ENCODE measurements around the gene DCC. TPM values are rescaled to one million over a fixed set of nuclear protein-coding genes. Genes with fewer than 3 reads are reported as not detected.

DCC gene
- total and polyA plus RNA-seq, 2 donors from 2014 or later, result 3.9 TPM; not detected in 1

DNA sequence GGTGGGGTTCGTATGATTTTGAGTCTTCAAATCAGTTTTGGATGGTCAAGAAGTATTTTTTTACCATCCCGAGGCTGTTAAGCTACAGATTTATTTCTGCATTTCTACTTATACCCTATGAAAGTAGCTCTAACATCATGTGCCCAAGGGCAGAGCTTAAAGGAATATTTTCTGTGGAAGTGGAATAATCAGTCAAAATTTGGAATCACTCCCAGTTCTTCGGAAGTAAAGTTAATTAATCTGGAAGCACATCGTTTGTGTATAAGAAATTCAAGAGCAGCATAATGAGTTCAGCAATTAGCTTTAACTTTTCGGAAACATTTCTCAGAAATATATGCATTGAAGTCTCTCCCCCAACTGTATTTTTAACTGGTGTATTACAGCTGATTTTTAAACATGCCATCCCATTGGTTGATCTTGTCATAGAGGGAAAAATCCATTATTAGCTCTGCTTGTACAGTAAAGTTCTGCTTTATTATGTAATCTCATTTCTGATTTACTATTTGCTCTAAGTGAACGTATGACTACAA, 510.1 kb downstream of the DCC start:
- FAIRE-seq, result no peak
- DNase-seq, result no peak
- no peaks in the 10 kb centered on the region for H3K27me3 ChIP-seq (ENCODE audit: control insufficient read depth, insufficient read depth, low read length)
- intact Hi-C loops (cut with DNase I), result no loop called here
- no peaks in the 10 kb centered on the region for H3K36me3 ChIP-seq (ENCODE audit: control insufficient read depth in 2 of 3, insufficient read depth in 3 of 3, low read length in 3 of 3)
- no peak overlapping the region for H3K9ac ChIP-seq (ENCODE audit: low read length in 3 of 3)
- no peak overlapping the region for H3K27ac ChIP-seq (ENCODE audit: low read depth in 2 of 2, low read length in 2 of 2)
- H3K4me3 ChIP-seq (ENCODE audit: low read length in 3 of 3), result no peak overlapping the region
- TF ChIP-seq, protein P1, sequence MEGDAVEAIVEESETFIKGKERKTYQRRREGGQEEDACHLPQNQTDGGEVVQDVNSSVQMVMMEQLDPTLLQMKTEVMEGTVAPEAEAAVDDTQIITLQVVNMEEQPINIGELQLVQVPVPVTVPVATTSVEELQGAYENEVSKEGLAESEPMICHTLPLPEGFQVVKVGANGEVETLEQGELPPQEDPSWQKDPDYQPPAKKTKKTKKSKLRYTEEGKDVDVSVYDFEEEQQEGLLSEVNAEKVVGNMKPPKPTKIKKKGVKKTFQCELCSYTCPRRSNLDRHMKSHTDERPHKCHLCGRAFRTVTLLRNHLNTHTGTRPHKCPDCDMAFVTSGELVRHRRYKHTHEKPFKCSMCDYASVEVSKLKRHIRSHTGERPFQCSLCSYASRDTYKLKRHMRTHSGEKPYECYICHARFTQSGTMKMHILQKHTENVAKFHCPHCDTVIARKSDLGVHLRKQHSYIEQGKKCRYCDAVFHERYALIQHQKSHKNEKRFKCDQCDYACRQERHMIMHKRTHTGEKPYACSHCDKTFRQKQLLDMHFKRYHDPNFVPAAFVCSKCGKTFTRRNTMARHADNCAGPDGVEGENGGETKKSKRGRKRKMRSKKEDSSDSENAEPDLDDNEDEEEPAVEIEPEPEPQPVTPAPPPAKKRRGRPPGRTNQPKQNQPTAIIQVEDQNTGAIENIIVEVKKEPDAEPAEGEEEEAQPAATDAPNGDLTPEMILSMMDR (IDR thresholded peaks at IDR 0.05; ENCODE audit: borderline replicate concordance, extremely low read depth, insufficient read depth), result no peak
- no peaks in the 10 kb centered on the region for H3K9me3 ChIP-seq (ENCODE audit: control insufficient read depth in 2 of 3, insufficient read depth in 1 of 3, low read length in 3 of 3)
- H3K4me1 ChIP-seq (ENCODE audit: control insufficient read depth in 2 of 3, insufficient read depth in 2 of 3, low read depth in 1 of 3, low read length in 3 of 3), result no peaks in the 10 kb centered on the region

DNA sequence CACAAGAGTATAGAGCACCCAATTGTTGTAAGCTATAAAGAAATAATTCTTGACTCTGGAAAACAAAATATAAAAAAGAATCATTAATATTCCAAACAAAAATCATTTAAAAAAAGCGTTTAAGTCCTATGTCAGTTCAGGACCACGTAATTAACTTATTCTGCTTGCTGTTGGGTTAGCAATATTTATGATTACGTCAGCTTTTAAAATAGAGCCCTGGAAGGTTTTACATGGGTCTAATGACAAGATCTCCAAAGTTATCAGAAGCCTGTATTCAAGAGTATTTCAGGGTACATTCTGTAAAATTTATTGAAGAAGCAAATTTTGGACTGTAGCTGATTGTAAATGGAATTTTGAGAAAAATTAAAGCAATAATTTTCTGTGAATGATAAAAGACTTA, 521.6 kb downstream of the DCC start:
- no peak for FAIRE-seq
- no peak overlapping the region for H3K27ac ChIP-seq (ENCODE audit: low read depth in 2 of 2, low read length in 2 of 2)
- no peak for DNase-seq
- intact Hi-C loops (cut with DNase I), result no loop called here
- H3K9me3 ChIP-seq (ENCODE audit: control insufficient read depth in 2 of 3, insufficient read depth in 1 of 3, low read length in 3 of 3), result no peaks in the 10 kb centered on the region
- H3K9ac ChIP-seq (ENCODE audit: low read length in 3 of 3), result no peak overlapping the region
- no peak overlapping the region for H3K4me3 ChIP-seq (ENCODE audit: low read length in 3 of 3)
- TF ChIP-seq, protein P1 (IDR thresholded peaks at IDR 0.05; ENCODE audit: borderline replicate concordance, extremely low read depth, insufficient read depth), result no peak
- no peaks in the 10 kb centered on the region for H3K36me3 ChIP-seq (ENCODE audit: control insufficient read depth in 2 of 3, insufficient read depth in 3 of 3, low read length in 3 of 3)
- H3K27me3 ChIP-seq (ENCODE audit: control insufficient read depth, insufficient read depth, low read length), result no peaks in the 10 kb centered on the region
- H3K4me1 ChIP-seq (ENCODE audit: control insufficient read depth in 2 of 3, insufficient read depth in 2 of 3, low read depth in 1 of 3, low read length in 3 of 3), result no peaks in the 10 kb centered on the region

DNA sequence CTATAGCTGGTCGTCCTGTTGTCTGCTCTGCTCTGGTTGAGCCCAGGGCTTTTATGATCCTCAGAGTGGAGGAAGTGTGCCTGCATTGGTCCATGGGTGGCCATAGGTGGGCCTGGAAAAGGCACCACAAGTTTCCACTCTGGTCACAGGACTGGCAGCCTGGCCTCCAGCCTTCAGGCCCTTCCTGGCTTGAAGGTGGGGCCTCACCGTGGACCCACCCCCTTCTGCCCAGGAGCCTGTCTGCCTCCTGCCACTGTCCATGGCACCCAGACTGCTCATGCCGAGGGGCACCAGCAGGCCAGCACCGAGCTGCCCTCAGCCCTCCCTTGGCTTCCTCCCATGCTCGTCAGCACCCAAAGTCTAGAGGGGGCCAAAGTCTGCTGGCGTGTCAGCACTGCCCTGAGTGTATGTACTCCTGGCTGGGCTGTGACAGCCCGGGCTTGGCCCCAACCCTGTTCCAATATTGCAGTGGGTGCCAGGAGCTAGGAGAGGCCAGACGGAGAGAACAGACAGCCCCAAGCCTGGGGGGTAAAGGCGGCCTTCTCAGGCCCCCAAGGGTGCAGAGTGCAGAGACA, 529.4 kb downstream of the DCC start:
- H3K9me3 ChIP-seq (ENCODE audit: control insufficient read depth in 2 of 3, insufficient read depth in 1 of 3, low read length in 3 of 3), result no peaks in the 10 kb centered on the region
- no peaks in the 10 kb centered on the region for H3K27me3 ChIP-seq (ENCODE audit: control insufficient read depth, insufficient read depth, low read length)
- H3K4me3 ChIP-seq (ENCODE audit: low read length in 3 of 3), result no peak overlapping the region
- intact Hi-C loops (cut with DNase I), result no loop called here
- no peak overlapping the region for H3K9ac ChIP-seq (ENCODE audit: low read length in 3 of 3)
- TF ChIP-seq, protein P1 (IDR thresholded peaks at IDR 0.05; ENCODE audit: borderline replicate concordance, extremely low read depth, insufficient read depth), result no peak
- FAIRE-seq, result no peak
- H3K27ac ChIP-seq (ENCODE audit: low read depth in 2 of 2, low read length in 2 of 2), result no peak overlapping the region
- no peak for DNase-seq
- H3K4me1 ChIP-seq (ENCODE audit: control insufficient read depth in 2 of 3, insufficient read depth in 2 of 3, low read depth in 1 of 3, low read length in 3 of 3), result no peaks in the 10 kb centered on the region
- H3K36me3 ChIP-seq (ENCODE audit: control insufficient read depth in 2 of 3, insufficient read depth in 3 of 3, low read length in 3 of 3), result no peaks in the 10 kb centered on the region

Data from kidney (tissue), 14 donors.